Measurements from ENCODE around the gene CSNK1G2.

The CSNK1G2 gene

GRCh38 chr19:1905863-1906375, 35.1 kb upstream of the CSNK1G2 start:
- DNase-seq = no peak
- Histone ChIP-seq H3K79me2 (ENCODE audit: low read length) (peaks cover 54% of the 10 kb centered on the region), H3K9me3 (replicated peaks; ENCODE audit: insufficient read depth, low read length) (no peaks in the 10 kb centered on the region), H3K4me1 (ENCODE audit: low read length) (peaks cover 25% of the 10 kb centered on the region), H4K20me1 (ENCODE audit: insufficient read depth, low read length) (no peaks in the 10 kb centered on the region), H2AFZ (ENCODE audit: low read length) (peak overlapping the region; percentile 42; the same call in 1 of the 2 replicates), H3K9me2 (replicated peaks; ENCODE audit: insufficient read depth, low read length) (no peaks in the 10 kb centered on the region), H3F3A (ENCODE audit: insufficient read depth, low read length) (peaks cover 29% of the 10 kb centered on the region), H3K27me3 (replicated peaks; ENCODE audit: insufficient read depth, low read length) (no peaks in the 10 kb centered on the region), H3K27ac (ENCODE audit: low read length) (no peak overlapping the region), H3K9ac (ENCODE audit: low read length) (peak overlapping the region; percentile 52), H3K4me2 (ENCODE audit: low read depth, low read length) (peak overlapping the region; percentile 79), H3K36me3 (replicated peaks; ENCODE audit: insufficient read depth, low read length) (no peaks in the 10 kb centered on the region), H3K4me3 (ENCODE audit: low read length) (peak overlapping the region; percentile 85)
- TF ChIP-seq EZH2phosphoT487 (IDR thresholded peaks at IDR 0.05; ENCODE audit: low read length) (no peak), EZH2 (optimal IDR thresholded peaks at IDR 0.05; ENCODE audit: low read depth, low read length) (no peak), CTCF (IDR thresholded peaks at IDR 0.05; ENCODE audit: low read length) (no peak)

GRCh38 chr19:1906985-1907562, 33.9 kb upstream of the CSNK1G2 start:
- Histone ChIP-seq H2AFZ (ENCODE audit: low read length) (no peak overlapping the region), H3K9ac (ENCODE audit: low read length) (no peak overlapping the region), H3K27ac (ENCODE audit: low read length) (no peak overlapping the region)

GRCh38 chr19:1907563-1908363, 33.2 kb upstream of the CSNK1G2 start:
- H3K27ac ChIP-seq (ENCODE audit: low read length) = no peak overlapping the region
- peaks cover 71% of the 10 kb centered on the region for H3K79me2 ChIP-seq (ENCODE audit: low read length)
- no peaks in the 10 kb centered on the region for H3K9me2 ChIP-seq (replicated peaks; ENCODE audit: insufficient read depth, low read length)
- no peaks in the 10 kb centered on the region for H3K27me3 ChIP-seq (replicated peaks; ENCODE audit: insufficient read depth, low read length)
- H3K4me3 ChIP-seq (ENCODE audit: low read length) = no peak overlapping the region
- no peaks in the 10 kb centered on the region for H3K9me3 ChIP-seq (replicated peaks; ENCODE audit: insufficient read depth, low read length)
- H2AFZ ChIP-seq (ENCODE audit: low read length) = no peak overlapping the region
- no peak for DNase-seq
- peaks cover 23% of the 10 kb centered on the region for H3K4me1 ChIP-seq (ENCODE audit: low read length)
- no peak overlapping the region for H3K9ac ChIP-seq (ENCODE audit: low read length)
- H3K4me2 ChIP-seq (ENCODE audit: low read depth, low read length) = no peak overlapping the region
- peaks cover 27% of the 10 kb centered on the region for H3F3A ChIP-seq (ENCODE audit: insufficient read depth, low read length)
- H4K20me1 ChIP-seq (ENCODE audit: insufficient read depth, low read length) = no peaks in the 10 kb centered on the region
- TF ChIP-seq CTCF (IDR thresholded peaks at IDR 0.05; ENCODE audit: low read length) (no peak), EZH2phosphoT487 (IDR thresholded peaks at IDR 0.05; ENCODE audit: low read length) (no peak), EZH2 (optimal IDR thresholded peaks at IDR 0.05; ENCODE audit: low read depth, low read length) (no peak)
- H3K36me3 ChIP-seq (replicated peaks; ENCODE audit: insufficient read depth, low read length) = no peaks in the 10 kb centered on the region

More at GRCh38 chr19:1906985-1907562, 33.9 kb upstream of the CSNK1G2 start:
- Histone ChIP-seq H3K4me1 (ENCODE audit: low read length) (peaks cover 25% of the 10 kb centered on the region), H3K27me3 (replicated peaks; ENCODE audit: insufficient read depth, low read length) (no peaks in the 10 kb centered on the region), H3K79me2 (ENCODE audit: low read length) (peaks cover 66% of the 10 kb centered on the region), H3K9me2 (replicated peaks; ENCODE audit: insufficient read depth, low read length) (no peaks in the 10 kb centered on the region), H4K20me1 (ENCODE audit: insufficient read depth, low read length) (no peaks in the 10 kb centered on the region), H3K4me3 (ENCODE audit: low read length) (no peak overlapping the region), H3K4me2 (ENCODE audit: low read depth, low read length) (no peak overlapping the region), H3K9me3 (replicated peaks; ENCODE audit: insufficient read depth, low read length) (no peaks in the 10 kb centered on the region), H3F3A (ENCODE audit: insufficient read depth, low read length) (peaks cover 29% of the 10 kb centered on the region), H3K36me3 (replicated peaks; ENCODE audit: insufficient read depth, low read length) (no peaks in the 10 kb centered on the region)
- TF ChIP-seq CTCF (IDR thresholded peaks at IDR 0.05; ENCODE audit: low read length) (no peak), EZH2 (optimal IDR thresholded peaks at IDR 0.05; ENCODE audit: low read depth, low read length) (no peak), EZH2phosphoT487 (IDR thresholded peaks at IDR 0.05; ENCODE audit: low read length) (no peak)
- DNase-seq = no peak

Data from MM.1S (cell line).